Activated B cell treated with CpG ODN at 0.5 μM for 24 hours (primary cell): ENCODE results near the gene NOL4L. TPM values are rescaled to one million over a fixed set of nuclear protein-coding genes. Genes with fewer than 3 reads are reported as not detected.

ENCODE experiments used
- ATAC-seq: fragments of 200-7000 bp; cut with Tn5 transposase; one replicate; pipeline ENCODE4 v1.10.0; 2021; ENCODE audit warnings: low read depth, mild to moderate bottlenecking, moderate library complexity
- CTCF ChIA-PET: fragments of 350-600 bp; sonication (Branson Sonifier 250); formaldehyde crosslinking; loops from one replicate; lab custom pipeline; 2021; ENCODE audit warnings: antibody characterized with exemption; lab: Charles Lee
- POLR2A ChIA-PET: fragments of 350-600 bp; sonication (Branson Sonifier 250); formaldehyde crosslinking; loops from one replicate; lab custom pipeline; 2021; ENCODE audit warnings: antibody characterized with exemption; lab: Charles Lee
- DNase-seq: peaks from one replicate; pipeline ENCODE4 v3.0.0; 2022
- H3K27ac Mint-ChIP-seq: one replicate; pipeline ENCODE4 v1.8.0; 2020; ENCODE audit warnings: mixed read lengths
- H3K27me3 Mint-ChIP-seq: one replicate; pipeline ENCODE4 v1.8.0; 2021; ENCODE audit warnings: mixed read lengths
- H3K36me3 Mint-ChIP-seq: one replicate; pipeline ENCODE4 v1.8.0; 2021; ENCODE audit warnings: low read depth, mixed read lengths
- H3K4me1 Mint-ChIP-seq: one replicate; pipeline ENCODE4 v1.8.0; 2021; ENCODE audit warnings: mixed read lengths
- H3K4me3 Mint-ChIP-seq: one replicate; pipeline ENCODE4 v1.8.0; 2020; ENCODE audit warnings: mild to moderate bottlenecking, mixed read lengths
- H3K9me3 Mint-ChIP-seq: one replicate; pipeline ENCODE4 v1.8.0; 2020; ENCODE audit warnings: mixed read lengths
- CTCF ChIP-seq: fragments of 200-600 bp; IDR thresholded peaks from one replicate; pipeline ENCODE4 v1.8.0; 2022; ENCODE audit warnings: antibody characterized with exemption, mild to moderate bottlenecking
- intact Hi-C: fragments of 100-400 bp; cut with micrococcal nuclease; formaldehyde crosslinking; loops from one replicate; pipeline ENCODE4 v1.15.1; 2024
- total RNA-seq: library from RNA; stranded (reverse); gene quantifications from 2 replicates; pipeline ENCODE4 v1.2.3, GENCODE V29; 2022

Gene NOL4L
- total RNA-seq, 1 donor from 2014 or later = 4.7 TPM

DNA sequence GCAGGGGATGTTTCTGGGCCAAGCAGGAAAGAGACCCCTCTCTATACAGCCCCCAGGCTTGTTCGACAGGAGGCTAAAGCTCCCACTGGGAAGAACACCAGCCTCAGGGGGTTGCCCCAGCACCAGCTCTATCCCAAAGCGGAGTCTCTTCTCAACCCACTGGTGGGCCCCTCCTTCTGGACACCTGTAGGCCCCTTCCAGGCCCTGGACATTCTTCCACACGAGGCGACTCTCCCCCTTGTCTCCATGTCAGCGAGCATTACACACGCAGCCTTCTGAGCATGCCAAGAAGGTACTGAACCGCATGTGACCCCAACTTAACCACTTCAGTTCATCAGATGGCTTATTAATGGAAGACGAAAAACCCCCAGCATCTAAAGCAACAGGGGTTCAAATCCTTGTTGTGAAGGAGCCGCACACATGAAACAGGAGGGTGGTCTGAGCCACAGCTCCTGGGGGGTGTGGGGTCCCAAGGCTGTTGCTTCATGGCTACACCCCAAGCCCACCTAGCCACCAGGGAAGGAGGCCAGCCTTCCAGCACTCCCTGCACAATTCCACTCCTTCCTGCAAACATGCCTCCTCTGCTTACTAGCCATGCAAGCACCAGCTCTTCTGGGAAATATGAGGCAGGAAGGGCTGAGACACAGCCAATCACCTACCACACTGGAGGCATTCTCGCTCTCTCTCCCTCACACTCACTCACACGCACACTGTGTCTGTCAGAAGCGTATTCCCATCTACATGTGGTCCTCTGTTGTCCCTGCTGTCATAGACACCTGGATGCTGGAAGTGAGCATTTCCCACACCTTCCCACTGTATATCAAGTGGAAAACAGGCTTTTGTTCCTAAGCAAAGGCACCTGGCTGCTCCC lies 104.5 kb downstream of the NOL4L start:
- no peak overlapping the region for H3K27ac Mint-ChIP-seq
- H3K27me3 Mint-ChIP-seq = no peaks in the 10 kb centered on the region
- ATAC-seq (no peak), DNase-seq (no peak)
- ChIA-PET POLR2A (no interaction called here), CTCF (no interaction called here)
- no peaks in the 10 kb centered on the region for H3K9me3 Mint-ChIP-seq
- H3K4me1 Mint-ChIP-seq = peaks cover 28% of the 10 kb centered on the region
- H3K4me3 Mint-ChIP-seq = no peak overlapping the region
- peaks cover 3% of the 10 kb centered on the region for H3K36me3 Mint-ChIP-seq
- no peak for TF ChIP-seq CTCF
- intact Hi-C loops = loop anchor here (5.0 kb wide), 1 partner anchor 123 kb away; the partner anchor contains the start of gene ASXL1

DNA sequence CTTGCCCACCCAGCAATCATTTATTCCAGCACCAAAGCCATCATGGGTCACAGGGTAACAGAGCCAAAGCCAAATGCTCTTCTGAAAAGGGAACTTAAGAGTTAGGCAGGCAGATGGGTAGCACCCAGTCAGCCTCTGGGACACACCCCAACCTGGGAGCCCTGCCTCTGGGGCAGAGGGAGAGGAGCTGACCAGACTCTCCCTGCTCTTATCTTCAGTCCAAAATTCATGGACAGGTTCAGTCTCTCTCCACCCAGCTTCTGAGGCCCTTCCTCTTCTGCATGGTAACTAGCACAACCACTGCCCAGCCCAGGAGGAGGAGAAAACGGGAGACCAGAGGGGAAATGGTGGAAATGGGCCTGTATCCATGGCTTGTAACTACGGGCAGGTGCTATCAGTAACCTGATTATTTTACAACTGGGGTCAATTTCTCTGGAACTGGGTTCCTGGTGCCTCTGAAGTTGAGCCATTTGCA lies 105.4 kb downstream of the NOL4L start:
- H3K4me3 Mint-ChIP-seq = no peak overlapping the region
- POLR2A ChIA-PET = no interaction called here
- intact Hi-C loops = loop anchor here (5.0 kb wide), 1 partner anchor 122 kb away; the partner anchor contains the start of gene ASXL1
- no peak for TF ChIP-seq CTCF
- peak overlapping the region; percentile 35 for H3K27ac Mint-ChIP-seq
- H3K36me3 Mint-ChIP-seq = no peaks in the 10 kb centered on the region
- no peaks in the 10 kb centered on the region for H3K27me3 Mint-ChIP-seq
- ATAC-seq = no peak
- DNase-seq = no peak
- CTCF ChIA-PET = no interaction called here
- peaks cover 29% of the 10 kb centered on the region for H3K4me1 Mint-ChIP-seq
- no peaks in the 10 kb centered on the region for H3K9me3 Mint-ChIP-seq

DNA sequence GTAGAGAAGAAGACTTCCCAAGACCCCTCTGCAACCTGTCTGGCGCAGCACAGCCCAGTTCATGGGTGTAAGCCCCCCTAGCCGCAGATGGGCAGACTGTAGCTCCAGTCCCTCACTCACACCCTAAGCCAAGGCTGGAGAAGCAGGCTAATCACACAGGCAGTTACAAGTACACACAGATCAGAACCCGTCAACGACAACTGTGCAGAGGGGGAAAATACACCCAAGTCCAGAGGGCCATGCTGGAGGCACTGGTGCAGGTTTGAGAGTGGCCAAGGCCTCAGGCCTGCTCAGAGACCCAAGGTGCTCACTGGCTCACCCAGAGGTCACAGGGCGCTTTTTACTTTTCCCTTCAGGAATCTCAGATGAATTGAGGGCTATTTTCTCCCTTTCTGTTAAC lies 106.1 kb downstream of the NOL4L start:
- ChIA-PET CTCF (no interaction called here), POLR2A (no interaction called here)
- intact Hi-C loops = no loop called here
- Mint-ChIP-seq H3K9me3 (no peaks in the 10 kb centered on the region), H3K27ac (no peak overlapping the region), H3K27me3 (no peaks in the 10 kb centered on the region), H3K4me3 (no peak overlapping the region), H3K4me1 (peaks cover 28% of the 10 kb centered on the region), H3K36me3 (no peaks in the 10 kb centered on the region)
- DNase-seq = no peak
- no peak for TF ChIP-seq CTCF
- no peak for ATAC-seq

DNA sequence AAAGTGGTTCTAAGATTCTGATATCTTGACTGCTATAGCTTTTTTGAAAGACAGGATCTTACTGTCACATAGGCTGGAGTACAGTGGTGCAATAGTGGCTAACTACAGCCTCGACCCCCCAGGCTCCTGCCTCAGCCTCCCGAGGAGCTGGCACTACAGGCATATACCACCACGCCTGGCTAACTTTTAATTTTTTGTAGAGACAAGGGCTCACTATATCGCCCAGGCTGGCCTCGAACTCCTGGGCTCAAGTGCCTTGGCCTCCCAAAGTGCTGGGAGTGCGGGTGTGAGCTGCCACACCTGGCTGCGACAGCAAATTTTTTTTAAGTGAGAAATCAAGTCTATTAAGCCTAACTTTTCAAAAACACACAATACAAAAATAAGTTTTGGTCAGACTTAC lies 106.6 kb downstream of the NOL4L start:
- intact Hi-C loops = no loop called here
- no peaks in the 10 kb centered on the region for H3K36me3 Mint-ChIP-seq
- no peaks in the 10 kb centered on the region for H3K9me3 Mint-ChIP-seq
- CTCF ChIA-PET = no interaction called here
- no peak overlapping the region for H3K27ac Mint-ChIP-seq
- POLR2A ChIA-PET = no interaction called here
- no peak for DNase-seq
- no peak for TF ChIP-seq CTCF
- peaks cover 28% of the 10 kb centered on the region for H3K4me1 Mint-ChIP-seq
- no peaks in the 10 kb centered on the region for H3K27me3 Mint-ChIP-seq
- no peak for ATAC-seq
- H3K4me3 Mint-ChIP-seq = no peak overlapping the region

DNA sequence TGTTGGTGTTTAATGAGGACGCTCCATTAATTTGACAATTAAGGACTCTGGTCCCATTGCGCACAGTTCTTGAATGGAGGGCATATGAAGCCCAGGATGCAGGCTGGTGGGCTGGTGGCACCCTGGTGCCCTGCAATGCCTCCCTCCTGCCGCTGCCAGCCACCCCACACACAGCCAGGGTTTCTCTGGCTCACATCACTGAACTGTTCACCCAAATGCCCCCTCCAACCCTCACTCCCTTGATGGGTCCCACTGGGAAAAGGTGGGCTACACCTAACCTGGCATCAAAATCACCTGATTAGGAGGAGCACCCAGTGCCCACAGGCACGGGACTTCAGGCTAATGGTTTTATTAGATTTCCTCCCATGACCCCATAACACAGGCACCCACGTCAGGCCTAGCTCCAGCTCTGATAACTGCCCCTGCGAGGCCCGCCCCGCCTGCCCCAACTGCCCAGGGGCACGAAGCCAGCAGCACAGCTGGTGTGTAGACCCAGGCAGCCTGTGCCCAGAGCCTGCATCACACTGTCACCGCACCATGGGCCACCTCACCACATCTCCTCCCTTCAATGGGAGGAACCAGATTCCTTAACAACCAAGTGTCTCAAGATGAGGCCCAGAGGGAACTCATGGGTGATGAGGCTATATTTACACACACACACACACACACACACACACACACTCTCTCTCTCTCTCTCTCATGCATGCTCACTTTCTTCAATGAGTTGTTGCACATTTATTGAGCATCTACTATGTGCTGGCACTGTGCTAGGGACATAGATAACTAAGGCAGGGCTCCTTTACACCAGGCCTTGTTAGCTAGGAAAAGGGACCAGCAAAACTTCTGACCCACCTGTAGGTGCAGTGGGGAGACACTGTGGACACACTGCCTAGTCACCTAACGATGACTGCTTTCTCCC lies 107.3 kb downstream of the NOL4L start:
- Mint-ChIP-seq H3K36me3 (no peaks in the 10 kb centered on the region), H3K27ac (no peak overlapping the region), H3K4me3 (no peak overlapping the region), H3K9me3 (no peaks in the 10 kb centered on the region), H3K4me1 (peaks cover 28% of the 10 kb centered on the region), H3K27me3 (no peaks in the 10 kb centered on the region)
- CTCF ChIA-PET = no interaction called here
- intact Hi-C loops = no loop called here
- ATAC-seq = no peak
- DNase-seq = no peak
- POLR2A ChIA-PET = no interaction called here
- no peak for TF ChIP-seq CTCF
